GM18498 (cell line): ENCODE data around the gene KIZ.

ENCODE experiments used
- ATAC-seq: cut with Tn5 transposase; IDR thresholded peaks from one replicate; pipeline ENCODE4 v1.9.1; 2021; ENCODE audit warnings: mild to moderate bottlenecking, moderate library complexity; ENCODE audit not compliant: unreplicated experiment

The KIZ gene

DNA sequence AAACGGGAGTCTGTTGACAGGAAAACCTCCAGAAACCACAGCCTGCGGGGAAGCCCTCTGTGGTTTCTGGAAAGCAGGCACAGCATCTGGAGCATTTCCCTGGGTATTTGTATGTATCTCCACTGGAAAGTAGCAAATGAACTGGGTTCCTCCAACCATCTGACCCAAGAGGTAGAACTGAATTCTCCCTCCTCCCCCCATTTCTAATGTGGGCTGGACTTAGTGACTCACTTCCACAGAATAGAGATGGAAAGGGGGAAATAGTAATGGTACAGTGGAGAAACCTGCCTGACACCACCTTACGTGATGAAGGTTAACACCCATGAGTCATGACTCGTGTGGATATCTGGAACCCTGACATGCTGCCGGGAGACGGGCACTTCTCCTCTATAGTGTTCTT is 125.4 kb downstream of the KIZ start:
- no peak for ATAC-seq

DNA sequence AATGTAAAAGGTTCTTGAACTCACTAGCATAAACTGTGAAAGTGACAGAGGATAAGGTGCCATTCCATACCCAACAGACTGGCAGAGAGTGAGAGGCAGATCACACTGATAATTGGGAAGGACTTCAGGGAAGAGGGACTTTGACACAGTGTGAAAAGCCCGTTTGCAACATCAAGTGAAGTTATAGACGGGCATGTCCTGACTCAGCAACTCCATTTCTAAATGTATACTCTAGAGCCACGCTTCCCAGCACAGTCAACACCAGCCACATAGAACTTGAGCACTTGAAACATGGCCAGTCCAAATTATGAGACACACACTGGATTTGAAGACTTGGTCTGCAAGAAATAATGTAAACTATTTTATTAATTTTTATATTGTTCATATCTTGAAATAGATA is 131.3 kb downstream of the KIZ start:
- no peak for ATAC-seq

DNA sequence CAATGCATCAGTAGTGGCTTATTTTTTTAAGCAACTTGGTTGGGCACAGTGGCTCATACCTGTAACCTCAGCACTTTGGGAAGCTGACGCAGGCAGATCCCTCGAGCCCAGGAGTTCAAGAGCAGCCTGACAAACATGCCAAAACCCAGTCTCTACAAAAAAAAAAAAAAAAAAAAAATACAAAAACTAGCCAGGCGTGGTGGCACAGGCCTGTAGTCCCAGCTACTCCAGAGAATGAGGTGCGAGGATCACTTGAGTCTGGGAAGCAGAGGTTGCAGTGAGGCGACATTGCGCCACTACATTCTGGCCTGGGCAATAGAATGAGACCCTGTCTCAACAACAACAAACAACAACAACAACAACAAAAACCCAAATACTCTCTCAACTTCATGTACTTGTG is 132.5 kb downstream of the KIZ start:
- no peak for ATAC-seq

DNA sequence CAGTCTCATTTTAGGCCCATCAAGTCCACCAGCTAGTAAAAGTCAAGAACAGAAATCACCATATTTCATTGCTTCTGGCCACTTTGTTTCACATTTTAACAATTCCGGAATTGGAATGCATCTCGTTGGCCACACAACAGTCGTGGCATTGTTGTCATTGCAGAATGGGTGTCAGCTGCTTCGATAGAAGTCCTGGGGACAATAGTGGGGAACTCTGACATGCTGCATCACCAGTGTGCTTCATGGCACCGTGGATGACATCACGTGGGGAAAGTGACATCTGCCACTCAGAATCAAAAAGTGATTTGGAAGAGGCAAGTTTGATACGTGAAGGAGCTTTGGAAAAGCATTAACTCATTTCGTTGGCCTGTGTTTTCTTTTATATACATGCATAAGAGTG is 133.5 kb downstream of the KIZ start:
- ATAC-seq, result no peak

DNA sequence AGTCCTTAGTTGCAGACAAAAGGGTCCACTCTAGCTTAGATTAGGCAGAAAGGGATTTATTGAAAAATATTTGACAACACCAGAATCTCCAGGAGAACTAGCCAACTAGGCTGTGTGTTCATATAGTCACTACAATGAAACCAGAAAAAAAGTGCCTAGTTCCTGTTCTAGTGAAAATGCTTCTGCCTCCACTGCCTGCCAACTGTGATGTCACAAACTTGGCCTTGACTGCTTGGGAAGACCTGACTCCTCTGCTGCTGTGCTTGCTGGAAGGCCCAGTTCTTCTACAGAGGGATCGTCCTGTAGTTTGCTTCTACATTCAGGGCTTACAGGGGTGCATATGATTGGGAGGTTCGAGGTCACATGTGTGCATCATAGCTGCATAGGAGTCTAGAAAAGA is 136.9 kb downstream of the KIZ start:
- no peak for ATAC-seq

DNA sequence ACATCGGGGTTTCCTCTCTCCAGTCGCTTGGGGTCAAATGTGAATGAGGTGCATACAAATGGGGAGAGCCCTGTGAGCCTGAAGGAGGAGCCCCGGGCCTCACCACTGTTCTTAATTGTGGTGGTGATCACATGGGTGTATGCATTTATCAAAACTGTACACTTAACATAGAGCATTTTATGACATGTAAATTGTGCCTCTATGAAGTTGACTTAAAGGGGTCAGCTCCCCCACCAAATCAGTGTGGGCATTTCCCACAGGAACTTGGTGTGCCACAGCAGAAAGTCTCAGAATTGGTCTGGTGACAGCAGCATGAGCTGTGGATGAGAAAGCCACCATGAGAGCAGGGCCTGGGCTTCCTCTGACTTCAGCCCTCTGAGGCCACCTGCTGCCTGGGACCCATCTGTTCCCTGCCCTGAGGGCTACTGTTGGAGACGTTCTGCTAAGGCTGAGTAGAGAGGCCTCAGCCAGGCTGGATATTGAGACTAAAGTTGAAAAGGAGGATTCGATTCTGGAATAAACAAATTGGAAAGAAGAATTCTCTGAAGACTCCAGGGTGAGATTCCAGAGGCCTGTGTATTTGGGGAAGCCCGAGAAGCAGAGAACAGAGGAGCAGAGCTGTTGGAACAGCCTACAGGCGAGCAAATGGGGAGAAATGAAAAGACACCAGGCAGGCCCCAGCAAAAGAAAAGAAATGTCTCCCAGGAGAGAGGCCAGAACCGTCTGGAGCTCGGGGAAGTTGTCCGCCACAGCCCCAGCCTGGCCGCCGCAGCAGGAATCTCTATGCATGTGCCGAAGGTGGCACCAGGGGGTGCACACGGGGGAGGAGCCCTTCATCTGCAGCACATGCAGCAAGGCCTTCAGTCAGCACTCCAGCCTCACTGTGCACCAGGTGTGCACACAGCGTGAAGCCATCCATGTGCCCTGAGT is 139.6 kb downstream of the KIZ start:
- no peak for ATAC-seq

DNA sequence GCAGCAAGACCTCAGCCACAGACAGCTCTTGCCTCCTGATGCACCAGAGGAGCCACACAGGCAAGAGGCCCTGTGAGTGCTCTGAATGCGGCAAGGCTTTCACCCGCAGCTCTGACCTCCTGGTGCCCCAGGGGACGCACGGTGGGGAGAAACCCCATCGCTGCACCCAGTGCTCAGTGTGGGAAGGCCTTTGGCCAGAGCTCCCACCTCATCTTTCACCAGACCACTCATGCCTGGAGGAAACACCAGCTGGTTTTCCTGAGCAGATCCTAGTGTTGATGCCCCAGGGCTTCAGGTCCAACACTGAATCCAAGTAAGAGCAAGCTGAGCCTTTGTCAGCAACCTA is 140.3 kb downstream of the KIZ start:
- no peak for ATAC-seq

DNA sequence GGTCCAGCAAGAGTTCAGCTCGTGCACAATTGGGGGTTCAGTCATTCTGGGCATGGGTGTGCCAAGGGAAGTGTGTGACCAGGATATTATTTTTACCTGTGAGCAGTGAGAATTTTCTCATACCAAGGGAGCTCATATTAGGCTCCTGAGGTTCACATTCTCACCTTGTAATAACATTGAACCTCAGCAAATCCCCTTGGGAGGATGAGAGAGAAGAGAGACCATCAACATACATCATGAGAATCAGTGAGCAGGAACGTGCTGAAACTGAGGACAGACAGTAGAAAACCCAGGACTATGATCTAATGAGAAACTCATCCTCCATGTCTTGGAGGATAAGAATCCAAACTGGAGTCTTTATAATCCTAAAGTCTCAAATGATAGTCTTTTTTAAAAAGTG is 143.9 kb downstream of the KIZ start:
- no peak for ATAC-seq

DNA sequence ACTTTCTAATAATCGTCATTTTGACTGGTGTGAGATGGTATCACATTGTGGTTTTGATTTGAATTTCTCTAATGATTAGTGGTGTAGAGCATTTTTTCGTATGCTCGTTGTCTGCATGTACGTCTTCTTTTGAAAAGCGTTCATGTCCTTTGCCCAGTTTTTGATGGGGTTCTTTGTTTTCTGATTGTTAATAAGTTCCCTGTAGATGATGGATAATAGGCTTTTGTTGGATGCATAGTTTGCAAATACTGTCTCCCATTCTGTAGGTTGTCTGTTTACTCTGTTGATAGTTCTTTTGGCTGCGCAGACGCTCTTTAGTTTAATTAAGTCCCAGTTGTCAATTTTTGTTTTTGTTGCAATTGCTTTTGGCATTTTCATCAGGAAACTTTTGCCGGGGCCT is 144.9 kb downstream of the KIZ start:
- no peak for ATAC-seq

DNA sequence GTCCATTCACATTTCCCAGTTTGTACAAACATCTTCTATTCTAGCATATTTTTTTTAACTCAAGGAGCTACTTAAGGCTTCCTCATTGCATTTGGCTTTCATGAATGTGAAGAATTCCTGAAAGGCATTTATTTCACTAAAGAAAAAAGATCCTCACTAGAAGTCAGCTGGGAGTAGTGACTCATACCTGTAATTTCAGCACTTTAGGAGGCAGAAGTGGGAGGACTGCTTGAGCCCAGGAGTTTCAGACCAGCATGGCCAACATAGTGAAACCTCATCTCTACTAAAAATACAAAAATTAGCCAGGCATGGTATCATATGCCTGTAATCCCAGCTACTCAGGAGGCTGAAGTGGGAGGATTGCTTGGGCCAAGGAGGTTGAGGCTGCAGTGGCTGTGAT is 146.4 kb downstream of the KIZ start:
- peak; percentile 66 for ATAC-seq

DNA sequence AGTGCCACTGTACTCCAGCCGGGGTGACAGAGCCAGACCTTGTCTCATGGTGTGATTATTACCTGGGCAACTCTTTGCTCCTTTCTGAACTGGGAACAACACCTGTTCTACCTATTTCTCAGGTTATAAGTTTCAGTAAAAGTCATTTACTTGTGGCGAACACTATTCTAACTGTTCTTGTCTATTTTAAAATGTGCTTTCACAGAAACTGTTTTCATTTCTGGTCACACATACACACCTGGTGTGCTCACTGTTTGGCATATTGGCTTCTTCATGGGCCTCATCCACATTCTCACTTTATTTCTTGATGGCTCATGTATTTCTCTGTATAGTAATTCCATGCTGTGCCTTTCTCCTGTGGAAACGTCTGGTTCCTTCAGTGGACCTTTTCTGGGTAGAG is 146.8 kb downstream of the KIZ start:
- peak; percentile 70 for ATAC-seq

DNA sequence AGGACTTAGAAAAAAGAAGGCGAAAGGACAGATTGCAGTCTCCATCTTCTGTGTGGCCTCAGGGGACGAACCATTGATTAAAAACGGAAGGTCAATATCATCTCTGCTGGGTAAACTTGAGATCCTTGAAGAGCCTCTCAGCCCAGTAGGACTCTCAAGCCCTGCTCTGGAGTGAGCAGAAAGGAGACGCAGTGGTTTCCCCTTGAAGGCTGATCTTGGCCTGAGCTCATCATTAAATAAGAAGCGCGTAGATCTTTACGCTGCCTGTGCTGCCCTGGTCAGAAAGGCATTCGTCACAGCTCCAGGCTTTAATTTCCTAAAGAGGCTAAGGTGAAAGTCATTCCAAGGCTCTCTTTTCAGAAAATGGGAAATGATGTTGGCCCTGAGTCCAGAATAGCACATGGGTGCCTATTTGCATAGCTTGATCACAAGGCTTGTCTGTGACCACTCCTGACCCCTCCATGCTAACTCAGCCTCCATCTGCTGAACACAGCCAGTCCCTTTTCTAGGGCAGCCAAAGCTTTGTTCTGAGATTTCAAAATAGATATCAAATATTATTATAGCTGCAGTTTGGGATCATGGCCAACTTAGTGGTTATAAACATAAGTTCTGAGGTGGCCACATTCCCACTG is 148.0 kb downstream of the KIZ start:
- no peak for ATAC-seq

DNA sequence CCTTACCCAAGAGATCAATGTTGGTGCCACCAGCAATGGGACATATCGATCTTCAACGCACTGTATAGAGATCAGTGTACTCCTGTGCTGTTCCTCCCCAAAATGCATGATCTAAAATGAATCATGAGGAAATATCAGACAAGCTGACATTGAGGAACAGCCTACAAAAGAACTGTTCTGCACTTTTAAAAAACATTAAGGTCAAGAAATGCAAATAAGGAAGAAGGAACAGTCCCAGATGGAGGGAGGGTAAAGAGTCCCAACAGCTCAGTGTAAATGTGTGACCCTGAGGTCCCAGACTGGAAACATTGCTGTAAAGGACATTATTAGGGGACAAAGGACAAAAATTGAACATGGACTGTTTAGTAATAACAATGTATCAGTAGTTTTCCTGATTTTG is 152.9 kb downstream of the KIZ start:
- ATAC-seq, result no peak

DNA sequence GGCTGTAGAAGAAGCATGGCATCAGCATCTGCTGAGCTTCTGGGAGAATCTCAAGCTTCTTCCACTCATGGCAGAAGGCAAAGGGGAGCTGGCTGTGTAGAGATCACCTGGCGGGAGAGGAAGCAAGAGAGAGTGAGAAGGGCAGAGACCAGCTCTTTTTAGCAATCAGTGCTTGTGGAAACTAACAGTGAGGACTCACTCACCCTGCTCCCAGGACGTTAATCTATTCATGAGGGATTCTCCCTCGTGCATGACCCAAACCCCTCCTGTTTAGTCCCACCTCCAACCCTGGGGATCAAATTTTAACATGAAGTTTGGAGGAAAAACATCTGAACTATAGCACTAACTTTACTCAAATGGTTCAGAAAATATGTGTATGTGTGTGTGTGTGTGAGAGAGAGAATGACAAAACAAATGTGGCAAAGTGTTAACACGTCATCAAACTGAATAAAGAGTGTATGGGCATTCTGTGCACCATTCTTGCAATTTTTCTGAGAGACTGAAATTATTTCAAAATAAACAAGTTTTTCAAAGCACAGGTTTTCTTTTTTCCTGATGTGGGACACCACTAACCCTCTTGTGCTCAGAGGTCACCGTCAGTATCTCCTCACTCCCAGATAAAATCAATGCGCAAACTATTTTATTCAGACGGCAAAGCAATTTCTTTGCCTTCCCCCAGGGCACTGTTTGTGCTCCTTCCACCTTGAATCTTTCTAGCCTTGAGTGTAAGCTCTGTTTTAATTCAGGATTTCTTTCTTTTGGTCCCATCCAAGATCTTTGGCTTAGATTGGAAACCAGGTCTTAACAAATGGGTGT is 154.0 kb downstream of the KIZ start:
- no peak for ATAC-seq

DNA sequence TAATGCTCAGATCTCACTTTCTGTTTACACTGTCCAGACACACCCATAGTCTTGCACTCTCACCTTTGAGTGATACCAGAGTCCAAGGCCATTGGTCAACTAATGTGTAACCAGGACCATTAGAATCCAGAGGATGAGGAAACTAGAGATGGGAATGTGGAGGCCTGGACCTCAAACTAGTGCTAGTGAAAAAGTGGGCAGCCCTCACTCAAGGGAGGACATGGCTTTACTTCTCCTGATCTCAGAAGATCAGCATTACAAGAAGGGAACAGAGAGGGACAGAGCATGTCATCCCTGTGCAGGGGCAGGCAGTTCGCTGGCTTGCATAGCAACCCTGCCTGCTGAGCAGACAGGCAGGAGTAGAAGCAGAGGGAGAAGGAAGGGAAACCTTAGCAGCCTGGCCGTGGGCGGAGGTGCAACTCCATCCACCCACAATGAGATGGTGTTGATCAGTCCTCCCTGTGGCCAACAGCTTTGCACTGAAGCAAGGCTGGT is 154.7 kb downstream of the KIZ start:
- ATAC-seq, result no peak

DNA sequence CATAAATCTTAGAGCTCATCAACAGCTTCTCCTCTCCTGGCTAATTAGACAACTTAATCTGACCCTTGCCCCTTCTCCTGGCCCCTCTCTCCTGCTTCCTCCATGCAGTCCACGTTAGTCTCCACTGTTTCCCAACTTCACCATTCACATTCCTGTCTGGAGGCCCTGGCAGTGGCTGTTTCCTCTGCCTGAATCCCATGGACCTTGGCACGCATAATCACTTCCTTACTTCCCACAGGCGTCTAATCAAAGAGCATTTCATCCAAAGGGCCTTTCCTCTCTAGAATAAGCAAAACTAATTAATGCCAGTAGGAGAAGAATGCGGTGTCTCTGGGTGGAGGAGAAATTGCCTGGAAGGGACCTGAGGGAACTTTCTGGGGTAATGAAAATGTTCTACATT is 160.9 kb downstream of the KIZ start:
- ATAC-seq, result no peak

DNA sequence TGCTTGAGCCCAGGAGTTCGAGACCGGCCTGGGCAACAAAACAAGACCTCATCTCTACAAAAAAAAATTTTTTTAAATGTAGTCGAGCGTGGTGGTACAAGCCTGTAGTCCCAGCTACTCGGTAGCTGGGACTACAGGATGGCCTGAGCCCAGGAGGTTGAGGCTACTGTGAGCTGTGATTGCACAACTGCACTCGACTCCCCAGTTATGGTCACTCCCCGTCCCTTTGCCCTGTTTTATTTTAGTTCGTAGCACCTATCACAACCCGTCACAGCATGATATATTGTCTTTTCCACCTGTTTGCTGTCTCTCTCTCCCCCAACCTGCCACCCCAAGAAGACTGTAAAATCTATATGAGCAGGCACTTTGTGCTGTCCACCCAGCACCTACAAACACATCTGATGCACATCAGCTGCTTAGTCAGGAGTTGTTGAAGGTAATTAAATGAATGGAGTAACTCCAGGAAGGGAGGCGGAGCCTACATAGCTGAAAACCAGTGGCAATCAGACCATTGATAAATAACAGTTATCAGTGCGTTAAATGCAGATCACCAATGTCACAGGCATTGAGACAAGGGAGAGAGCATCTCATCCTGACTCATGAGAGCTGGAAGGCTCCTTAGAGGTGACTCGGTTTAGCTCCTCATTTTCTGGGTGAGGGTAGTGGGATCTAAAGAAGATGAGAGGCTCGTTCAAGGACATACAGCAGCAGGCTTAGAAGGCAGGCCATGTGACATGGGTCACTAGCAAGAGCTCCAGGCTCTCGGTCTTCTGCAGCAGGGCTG is 162.9 kb downstream of the KIZ start:
- ATAC-seq, result no peak

DNA sequence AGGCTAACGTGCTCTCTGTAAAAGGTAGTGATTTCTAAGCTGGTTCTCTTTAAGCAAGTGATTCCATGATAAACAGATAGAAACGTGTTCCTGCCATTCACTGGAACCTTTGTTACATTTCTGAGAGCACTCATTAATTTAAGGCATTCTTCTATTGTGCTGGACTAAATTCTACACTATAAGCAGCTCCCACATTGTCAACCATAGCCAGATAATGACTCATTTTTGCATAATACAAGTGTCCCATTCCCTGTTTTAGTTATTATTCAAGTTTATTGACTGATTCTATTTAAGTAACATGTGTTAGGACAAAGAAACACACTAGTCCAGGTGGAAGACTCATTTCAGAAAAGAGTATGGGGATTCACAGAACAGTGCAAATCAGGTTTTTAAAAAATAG is 163.8 kb downstream of the KIZ start:
- ATAC-seq, result no peak

DNA sequence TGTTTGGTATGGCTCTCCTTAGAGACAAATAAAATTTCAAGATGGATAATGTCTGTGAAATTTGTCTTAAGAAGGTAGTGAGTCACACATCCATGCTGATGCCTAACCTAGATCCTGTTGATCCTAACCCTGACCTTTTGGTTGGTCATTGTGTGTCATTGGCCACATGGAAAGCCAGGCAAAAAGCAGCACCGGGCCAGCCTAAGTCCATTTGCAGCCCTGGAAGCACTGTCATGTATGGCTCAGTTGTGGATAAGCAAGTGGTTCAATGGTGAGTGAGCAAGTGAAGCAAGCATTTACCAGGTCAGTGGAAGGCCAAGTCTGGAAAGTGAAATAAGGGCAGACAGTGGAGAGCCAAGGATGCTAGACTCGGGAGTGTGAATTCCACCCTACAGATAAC is 165.1 kb downstream of the KIZ start:
- no peak for ATAC-seq

DNA sequence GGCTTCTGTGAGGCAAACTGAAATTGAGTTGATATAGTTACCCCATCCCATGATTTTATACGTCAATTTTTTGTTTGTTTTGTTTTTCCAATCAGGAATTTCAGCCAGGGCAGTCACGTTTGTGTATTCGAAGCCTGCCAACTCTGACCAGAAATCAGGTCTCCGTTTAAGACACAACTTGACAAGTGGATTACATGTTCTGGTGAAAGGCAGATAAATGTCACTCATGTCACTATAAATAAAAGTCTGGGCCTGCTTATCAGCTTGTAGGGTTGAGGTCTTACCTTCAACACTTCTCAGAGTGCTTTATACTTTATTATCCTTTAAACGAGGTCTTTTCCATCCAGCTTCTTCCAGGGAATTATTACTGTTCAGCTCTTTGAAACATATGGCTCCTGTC is 168.9 kb downstream of the KIZ start:
- ATAC-seq, result no peak
